Stimulated activated CD4-positive, alpha-beta T cell treated with anti-CD3 and anti-CD28 coated beads, Interleukin-15, amount 100 ng/mL, for 1 hour (primary cell): Measurements from ENCODE around the gene DNMBP.

Experiments
- DNase-seq, 2 donors: peaks; one replicate each; pipeline ENCODE4 v3.0.0-alpha.2; 2020; ENCODE audit warnings: low read depth in 1 of 2, low spot score in 1 of 2

The DNMBP gene

DNA sequence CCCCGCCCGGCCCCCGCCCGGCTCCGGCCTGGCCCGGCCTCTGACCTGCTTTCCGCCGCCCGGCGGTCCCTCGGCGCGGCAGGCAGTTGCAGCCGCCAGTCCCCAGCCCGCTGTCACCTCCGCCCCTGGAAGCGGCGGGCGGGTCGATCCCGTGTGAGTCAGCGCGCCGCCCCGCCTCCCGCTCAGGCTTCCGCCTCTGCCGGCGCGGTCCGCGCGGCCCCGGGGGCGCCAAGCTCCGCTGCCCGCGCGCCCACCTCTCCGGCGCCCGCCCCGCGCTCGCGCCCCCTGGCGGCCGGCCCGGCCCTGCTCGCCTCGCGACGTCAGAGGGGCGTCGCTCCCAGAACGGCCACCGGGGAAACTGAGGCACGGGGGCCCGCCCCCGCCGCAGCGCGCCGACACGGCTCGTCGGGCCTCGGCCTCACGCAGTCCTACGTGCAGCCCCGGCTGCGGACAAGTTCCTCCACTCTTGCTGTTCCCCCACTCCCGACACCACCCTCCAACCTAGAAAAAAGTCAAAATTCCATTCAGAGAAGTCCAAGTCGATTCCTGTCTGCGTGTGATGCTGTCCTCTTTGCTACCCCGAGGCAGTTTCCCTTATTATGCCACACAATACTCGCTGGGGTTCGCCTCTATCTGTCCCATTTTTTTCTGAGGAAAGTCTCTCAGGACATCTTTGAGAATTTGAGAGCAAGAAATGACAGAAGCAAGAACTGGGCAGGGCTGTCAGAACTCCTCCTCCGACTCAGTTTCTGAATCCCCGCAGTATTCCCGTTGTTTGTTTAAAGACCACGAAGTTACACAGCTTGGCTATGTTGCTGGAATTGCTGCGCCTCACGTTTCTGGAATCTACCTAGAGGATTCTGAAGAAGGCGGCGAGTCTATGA lies at the start of gene DNMBP:
Gene DNMBP (minus strand): TSS at position 155 of the 884 bp plus-strand sequence. CDS start 37,823 bp downstream, outside the sequence.
- DNase-seq, result peak; percentile 64 to 80

GRCh38 chr10:100057948-100058347 lies 48.2 kb upstream of the DNMBP start:
- no peak for DNase-seq

GRCh38 chr10:100053686-100054460 lies 44.1 kb upstream of the DNMBP start:
- DNase-seq, result no peak

DNA sequence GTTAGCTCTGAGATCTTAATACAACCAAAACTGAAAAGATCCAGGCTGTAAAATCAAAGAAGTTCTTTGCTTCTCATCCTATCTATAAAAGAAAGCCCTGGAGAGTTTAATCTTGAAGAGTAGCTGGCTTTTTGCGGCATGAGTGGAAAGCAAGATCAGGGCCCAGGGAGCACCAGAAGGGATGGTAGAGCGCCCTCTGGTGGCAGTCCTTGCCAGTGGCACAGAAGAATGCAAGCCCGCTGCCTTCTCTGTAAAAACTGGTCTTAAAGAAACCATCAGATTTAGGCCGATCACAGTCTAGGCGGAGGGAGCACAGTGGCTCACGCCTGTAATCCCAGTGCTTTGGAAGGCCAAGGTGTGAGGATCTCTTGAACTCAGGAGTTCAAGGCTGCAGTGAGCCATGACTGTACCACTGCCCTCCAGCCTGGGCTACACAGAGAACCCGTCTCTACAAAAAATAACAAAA lies 36.3 kb upstream of the DNMBP start:
- DNase-seq, result peak; percentile 46 to 76

DNA sequence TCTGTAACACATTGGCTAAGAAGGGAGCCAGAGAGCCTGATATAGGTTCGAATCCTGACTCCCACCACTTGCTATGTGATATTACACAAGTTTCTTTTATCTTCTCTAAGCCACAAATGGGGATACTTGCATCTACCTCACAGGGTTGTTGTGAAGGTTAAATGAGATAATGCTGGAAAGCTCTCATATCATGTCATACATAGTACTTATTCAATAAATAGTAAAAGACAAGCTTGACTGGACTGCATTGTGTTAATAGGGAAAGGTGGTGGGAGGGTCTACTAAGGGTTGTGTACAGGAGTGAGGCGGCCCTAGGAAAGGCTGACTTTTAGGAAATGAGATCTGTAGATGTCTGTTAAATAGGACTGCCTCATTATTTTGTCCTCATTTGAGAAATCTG lies 35.8 kb upstream of the DNMBP start:
- no peak for DNase-seq

DNA sequence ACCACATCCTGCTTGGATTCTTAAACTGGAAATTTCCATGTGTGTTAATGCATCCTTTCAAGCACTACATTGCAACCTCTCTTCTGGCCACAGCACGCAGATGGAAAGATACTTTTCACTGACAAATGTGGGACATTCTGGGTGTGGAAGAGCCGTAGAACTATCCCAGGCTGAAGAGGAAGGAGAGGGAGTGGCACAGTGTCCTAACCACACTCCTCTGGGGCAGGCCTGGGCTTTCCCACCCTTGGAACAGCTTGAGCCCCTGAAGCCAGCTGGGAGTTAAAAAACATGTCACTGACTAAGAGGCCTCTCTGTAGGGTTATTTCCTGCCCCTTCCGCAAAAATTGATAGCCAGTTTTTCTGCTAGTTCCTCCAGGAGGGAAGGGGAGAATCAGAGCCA lies 34.0 kb upstream of the DNMBP start:
- DNase-seq, result no peak

- no peak for DNase-seq
These were observed 33.6 kb upstream of the DNMBP start for GRCh38 chr10:100043344-100043743.

- DNase-seq, result no peak
These were observed 31.7 kb upstream of the DNMBP start for GRCh38 chr10:100041306-100042002.

DNA sequence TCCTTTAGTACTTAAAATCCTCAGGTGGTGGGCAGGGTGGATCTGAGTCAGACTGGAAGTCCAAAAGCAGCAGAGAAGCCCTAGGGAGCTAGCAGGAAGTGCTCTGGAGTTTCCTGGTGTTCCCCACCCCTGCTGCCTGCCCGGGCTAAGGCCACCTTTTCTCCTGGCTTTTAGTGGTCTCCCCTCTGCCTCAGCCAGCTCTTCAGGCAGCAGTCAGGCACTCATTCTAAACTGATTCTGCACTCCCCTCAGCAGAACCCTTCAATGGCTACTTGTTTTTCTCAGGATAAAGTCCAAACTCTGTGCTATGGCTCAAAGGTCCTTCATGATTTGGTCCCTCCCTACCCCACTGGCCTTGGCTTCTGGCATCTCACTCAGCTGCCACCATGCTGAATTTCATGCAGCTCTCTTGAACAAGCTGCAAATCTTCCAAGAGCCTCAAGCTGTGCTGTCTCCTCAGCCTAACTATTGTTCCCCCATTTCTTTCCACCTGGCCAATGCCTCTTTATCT lies 28.9 kb upstream of the DNMBP start:
- DNase-seq, result no peak

- no peak for DNase-seq
These were observed 28.1 kb upstream of the DNMBP start for GRCh38 chr10:100037758-100038315.

DNA sequence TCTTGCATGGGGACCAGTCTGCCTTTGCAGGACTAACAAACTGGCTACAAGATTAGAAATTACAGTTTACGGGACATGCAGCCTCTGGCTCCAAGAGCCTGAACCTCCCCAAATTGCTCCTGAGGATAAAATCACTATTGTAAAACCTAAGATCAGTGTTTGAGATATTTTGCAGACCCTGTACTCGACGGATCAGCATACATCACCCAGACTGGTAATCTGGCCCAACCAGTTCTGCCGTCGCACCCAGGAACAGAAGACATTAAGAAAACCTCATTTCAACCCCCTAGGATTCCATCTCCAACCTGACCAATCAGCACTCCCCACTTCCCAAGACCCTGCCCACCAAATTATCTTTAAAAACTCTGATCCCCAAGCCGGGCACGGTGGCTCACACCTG lies 27.1 kb upstream of the DNMBP start:
- DNase-seq, result no peak

DNA sequence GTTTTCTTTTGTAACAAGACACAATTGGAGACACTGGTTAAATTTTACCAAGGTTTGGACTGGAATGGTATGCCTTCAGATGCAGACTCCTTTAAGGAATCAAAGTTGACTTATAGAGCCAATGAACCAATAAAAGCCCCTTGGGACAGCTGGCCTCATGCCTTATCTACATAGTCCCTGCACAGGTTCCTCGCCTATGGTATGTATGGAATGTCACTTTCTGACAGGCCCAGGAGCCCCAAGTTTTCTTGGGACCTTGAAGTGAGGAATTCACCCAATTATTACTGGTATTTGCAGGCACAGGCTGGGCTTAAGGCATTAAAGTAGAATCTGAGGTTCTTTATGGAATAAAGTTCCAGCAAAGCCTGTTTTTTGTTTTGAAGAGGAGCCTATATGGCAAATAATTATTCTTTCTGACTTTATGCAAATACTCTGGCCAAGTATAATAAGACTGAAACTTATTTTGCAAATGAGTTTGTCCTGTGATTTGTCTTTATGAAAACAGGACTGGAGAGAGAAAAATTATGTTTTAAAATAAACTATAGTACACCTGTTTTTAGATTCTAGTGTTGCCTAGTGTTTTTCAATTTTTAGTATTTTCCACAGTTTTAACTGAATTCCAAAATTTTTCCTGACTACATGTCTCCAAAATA lies 24.1 kb upstream of the DNMBP start:
- no peak for DNase-seq

DNA sequence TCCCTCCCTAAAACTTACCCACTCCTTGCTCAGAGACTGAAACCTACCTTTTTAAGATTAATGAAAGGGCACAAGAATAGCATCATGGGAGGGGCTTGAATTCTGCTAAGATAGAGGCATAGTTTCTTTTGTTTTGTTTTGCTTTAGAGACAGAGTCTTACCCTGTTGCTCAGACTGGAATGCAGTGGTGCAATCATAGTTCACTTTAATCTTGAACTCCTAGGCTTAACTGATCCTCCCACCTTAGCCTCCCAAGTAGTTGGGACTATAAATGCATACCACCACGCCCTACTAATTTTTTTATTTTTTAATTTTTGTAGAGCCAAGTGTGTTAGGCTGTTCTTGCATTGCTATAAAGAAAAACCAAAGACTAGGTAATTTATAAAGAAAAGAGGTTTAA lies 17.7 kb upstream of the DNMBP start:
- no peak for DNase-seq

GRCh38 chr10:100025576-100025975 lies 15.8 kb upstream of the DNMBP start:
- DNase-seq, result no peak

- DNase-seq, result no peak
These were observed 15.0 kb upstream of the DNMBP start for GRCh38 chr10:100024748-100025147.

DNA sequence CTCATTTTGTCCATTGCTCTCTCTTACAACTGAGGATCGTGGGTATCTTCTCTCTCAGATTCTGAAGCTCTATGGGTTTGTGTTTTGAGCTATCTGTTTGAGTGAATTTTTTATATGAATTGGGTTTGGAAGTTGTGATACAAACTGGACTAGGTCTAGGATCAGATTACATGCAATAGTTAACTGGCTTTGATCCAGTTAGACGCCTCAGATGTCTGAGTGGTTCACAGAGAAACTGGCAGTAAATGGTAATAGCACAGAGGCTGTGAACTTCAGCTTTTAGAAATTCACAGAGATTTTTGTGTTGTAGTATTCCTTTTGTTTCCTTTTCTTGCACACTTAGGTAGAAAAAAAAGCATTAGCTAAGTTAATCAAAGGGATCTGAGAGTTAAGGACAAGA lies 12.7 kb upstream of the DNMBP start:
- DNase-seq, result no peak

GRCh38 chr10:100021322-100021721 lies 11.6 kb upstream of the DNMBP start:
- no peak for DNase-seq

GRCh38 chr10:100020886-100021253 lies 11.1 kb upstream of the DNMBP start:
- no peak for DNase-seq

DNA sequence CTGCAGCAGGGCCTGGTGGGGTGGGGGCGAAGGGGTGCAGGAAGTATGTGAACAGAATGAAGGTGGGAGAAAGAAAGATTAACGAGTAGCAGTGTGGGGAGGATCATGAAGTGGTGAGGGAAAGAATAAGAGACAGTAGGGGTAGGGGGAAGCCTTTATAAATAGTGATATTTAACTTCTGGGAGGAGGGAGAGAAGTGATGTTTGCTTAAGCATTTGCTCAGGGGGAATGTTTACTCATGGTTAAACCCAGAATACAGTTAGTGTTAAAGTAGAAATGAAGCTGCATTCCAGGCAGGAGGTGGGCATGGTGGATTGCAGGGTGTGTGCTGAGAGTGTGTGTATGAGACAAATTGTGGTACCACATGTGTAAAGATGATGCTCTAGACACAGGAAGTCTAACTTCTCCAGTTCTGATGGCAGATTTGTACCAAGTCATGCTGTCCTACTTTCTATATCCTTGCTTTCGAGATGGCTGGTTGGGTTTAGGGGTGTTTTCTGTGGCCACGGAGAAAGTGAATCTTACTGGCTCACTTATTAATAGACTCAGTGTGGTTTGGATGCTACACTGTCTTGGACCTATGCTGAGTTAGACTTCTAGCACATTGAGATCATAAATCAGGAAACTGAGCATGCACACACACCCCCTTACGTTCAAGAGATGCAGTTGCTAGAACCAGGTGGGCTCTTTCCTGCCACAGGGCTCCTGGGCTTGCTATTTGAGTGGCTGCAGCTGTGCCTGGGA lies 10.6 kb upstream of the DNMBP start:
- DNase-seq, result no peak

DNA sequence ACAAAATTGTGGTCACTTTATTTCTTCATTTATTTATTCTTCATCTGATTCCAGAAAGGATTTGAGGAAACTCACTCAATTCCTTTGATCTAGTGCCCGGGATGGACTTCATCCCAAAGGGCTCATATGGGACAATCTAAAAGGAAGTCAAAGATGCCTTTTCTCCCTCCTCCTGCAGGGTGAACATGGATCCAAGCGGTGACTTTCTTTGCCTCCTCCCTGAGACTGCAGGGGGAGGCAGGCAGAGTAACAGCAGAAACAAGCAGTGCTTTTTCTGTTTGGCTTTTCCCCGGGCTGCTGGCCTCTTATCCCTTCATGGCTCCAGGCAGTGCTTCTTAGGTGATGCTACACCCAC lies 10.0 kb upstream of the DNMBP start:
- DNase-seq, result no peak
